ENCODE results near the gene NECAB3. TPM values are rescaled to one million over a fixed set of nuclear protein-coding genes. Genes with fewer than 3 reads are reported as not detected.

Gene NECAB3
- total and polyA plus RNA-seq, 3 experiments from 2014 or later: 2.7 to 20.6 (median 19.0) TPM

DNA sequence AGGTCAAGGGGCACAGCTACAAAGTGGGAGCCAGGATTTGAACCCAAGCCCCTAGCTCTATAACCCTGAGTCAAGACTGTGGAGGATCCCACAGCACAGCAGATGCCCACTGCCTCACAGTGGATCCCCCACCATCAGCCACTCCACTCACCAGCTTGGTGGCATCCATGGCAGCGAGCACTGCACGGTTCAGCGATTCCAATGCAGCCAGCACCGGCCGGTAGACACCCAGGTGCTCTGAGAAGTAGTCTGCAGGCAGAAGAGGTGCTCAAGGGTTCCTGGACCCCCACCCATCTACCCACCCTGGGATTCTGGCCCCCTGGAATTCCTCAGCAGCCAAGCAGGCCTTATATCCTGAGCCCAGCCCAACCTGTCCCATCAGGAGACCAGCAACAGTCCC, 5.0 kb downstream of the NECAB3 start:
- no peaks in the 10 kb centered on the region for H3K9me3 ChIP-seq (ENCODE audit: low read length)
- Mint-ChIP-seq H3K4me1 (peaks cover 31 to 52% (median 42%) of the 10 kb centered on the region in 3 donors), H3K9me3 (no peaks in the 10 kb centered on the region), H3K36me3 (peaks cover 0 to 7% (median 0%) of the 10 kb centered on the region in 3 donors), H3K27me3 (no peaks in the 10 kb centered on the region), H3K4me3 (peak overlapping the region in 1 of 7 donors; percentile 87), H3K27ac (peak overlapping the region in 2 of 8 donors; percentile 26 to 68)
- H3K27me3 ChIP-seq (ENCODE audit: insufficient read depth, low read length, poor library complexity, severe bottlenecking): no peaks in the 10 kb centered on the region
- H3K4me1 ChIP-seq (ENCODE audit: insufficient read depth, low read length): peaks cover 32% of the 10 kb centered on the region
- DNase-seq: no peak
- no peak overlapping the region for H3K4me3 ChIP-seq (ENCODE audit: low read length)
- H3K36me3 ChIP-seq (ENCODE audit: insufficient read depth, low read length): no peaks in the 10 kb centered on the region
- no peak overlapping the region for H3K27ac ChIP-seq (ENCODE audit: low read depth, low read length)
- CTCF ChIA-PET: interaction anchor here (1.4 to 7.2 kb wide), 12 partner anchors 12 to 268 kb away, joined by 3 to 103 read pairs (median 14); partner anchors contain the start of genes CBFA2T2, CDK5RAP1, PXMP4 and ZNF341
- POLR2A ChIA-PET: interaction anchor here (0.5 to 4.4 kb wide), 2 partner anchors 9 to 61 kb away, joined by 4 to 24 read pairs; no protein-coding TSS in a partner anchor

DNA sequence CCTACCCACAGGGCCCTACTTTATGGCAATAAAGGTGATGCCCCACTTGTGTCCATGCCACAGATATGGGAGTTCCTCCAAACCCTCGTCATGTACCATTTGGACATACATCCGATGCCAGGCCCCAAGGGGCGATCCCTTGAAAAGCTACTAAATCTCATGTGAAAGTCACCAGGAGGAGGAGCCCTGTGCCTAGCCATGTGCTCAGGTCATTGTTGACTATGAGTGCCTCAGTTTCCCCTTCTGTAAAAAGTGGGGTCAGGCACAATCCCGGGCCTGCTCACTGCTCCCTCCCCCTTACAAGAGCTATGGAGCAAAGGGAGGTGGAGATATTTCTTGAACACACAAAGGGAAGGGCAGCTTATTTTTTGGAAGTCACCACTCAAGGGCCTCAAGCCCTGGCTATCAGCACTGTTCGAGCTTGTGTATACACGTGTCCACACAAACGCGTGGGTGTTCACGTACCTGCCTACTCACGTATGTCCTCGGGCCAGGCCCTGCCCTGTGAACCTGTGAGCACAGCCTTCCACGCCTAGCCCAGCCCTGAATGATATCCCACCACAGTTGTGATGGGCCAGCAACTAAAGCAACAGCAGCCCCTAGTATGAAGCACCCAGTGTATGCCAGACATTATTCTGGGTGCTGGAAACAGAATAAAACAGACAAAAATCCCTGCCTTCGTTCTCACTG, 5.6 kb downstream of the NECAB3 start:
- H3K27ac Mint-ChIP-seq: peak overlapping the region in 6 of 8 donors; percentile 21 to 68 (median 56)

DNA sequence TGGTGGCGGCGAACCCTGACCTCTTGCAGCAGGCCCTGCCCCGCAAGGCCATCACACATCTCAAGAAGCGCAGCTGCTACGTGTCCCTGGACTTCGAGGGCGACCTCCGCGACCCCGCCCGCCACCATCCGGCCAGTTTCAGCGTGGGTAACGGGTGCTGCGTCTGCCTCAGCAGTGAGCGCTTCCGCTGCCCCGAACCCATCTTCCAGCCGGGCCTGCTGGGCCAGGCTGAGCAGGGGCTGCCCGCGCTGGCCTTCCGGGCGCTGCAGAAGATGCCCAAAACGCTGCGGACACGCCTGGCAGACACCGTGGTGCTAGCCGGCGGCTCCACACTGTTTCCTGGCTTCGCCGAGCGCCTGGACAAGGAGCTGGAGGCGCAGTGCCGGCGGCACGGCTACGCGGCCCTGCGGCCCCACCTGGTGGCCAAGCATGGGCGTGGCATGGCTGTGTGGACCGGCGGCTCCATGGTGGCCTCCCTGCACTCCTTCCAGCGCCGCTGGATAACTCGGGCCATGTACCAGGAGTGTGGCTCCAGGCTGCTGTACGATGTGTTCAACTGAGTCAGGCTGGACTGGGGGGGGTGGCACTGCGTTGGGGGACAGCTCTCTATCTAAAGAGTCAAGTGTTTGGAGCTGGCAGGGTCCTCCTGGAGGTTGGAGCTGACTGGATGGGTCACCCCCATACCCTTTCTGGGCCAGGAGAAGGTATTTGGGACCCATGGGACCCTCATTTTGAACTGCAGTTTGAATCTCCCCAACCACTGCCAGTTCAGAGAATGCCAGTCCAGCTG, 6.4 kb downstream of the NECAB3 start:
- Histone ChIP-seq H3K36me3 (ENCODE audit: insufficient read depth, low read length) (no peaks in the 10 kb centered on the region), H3K4me3 (ENCODE audit: low read length) (peak overlapping the region; percentile 77), H3K27ac (ENCODE audit: low read depth, low read length) (no peak overlapping the region), H3K9me3 (ENCODE audit: low read length) (no peaks in the 10 kb centered on the region), H3K4me1 (ENCODE audit: insufficient read depth, low read length) (peaks cover 30% of the 10 kb centered on the region), H3K27me3 (ENCODE audit: insufficient read depth, low read length, poor library complexity, severe bottlenecking) (no peaks in the 10 kb centered on the region)
- DNase-seq: peak; percentile 71 to 82 (median 76)
- peak overlapping the region; percentile 69 to 94 (median 80) for H3K4me3 Mint-ChIP-seq
- no peaks in the 10 kb centered on the region for H3K27me3 Mint-ChIP-seq
- H3K27ac Mint-ChIP-seq: peak overlapping the region in 7 of 8 donors; percentile 21 to 84 (median 57)
- peaks cover 29 to 53% (median 40%) of the 10 kb centered on the region in 3 donors for H3K4me1 Mint-ChIP-seq
- H3K9me3 Mint-ChIP-seq: no peaks in the 10 kb centered on the region
- ChIA-PET CTCF (interaction anchor here (0.7 to 7.2 kb wide), 43 partner anchors 8 to 409 kb away, joined by 3 to 103 read pairs (median 4); partner anchors contain the start of genes CBFA2T2, CDK5RAP1, E2F1 and PXMP4), POLR2A (interaction anchor here (0.6 to 4.4 kb wide), 10 partner anchors 11 to 877 kb away, joined by 3 to 24 read pairs (median 5); partner anchors contain the start of genes CBFA2T2, SNTA1 and ZNF341)
- peaks cover 0 to 5% (median 0%) of the 10 kb centered on the region in 3 donors for H3K36me3 Mint-ChIP-seq

More for the DNA sequence above, 5.6 kb downstream of the NECAB3 start:
- no peak for DNase-seq
- Histone ChIP-seq H3K9me3 (ENCODE audit: low read length) (no peaks in the 10 kb centered on the region), H3K36me3 (ENCODE audit: insufficient read depth, low read length) (no peaks in the 10 kb centered on the region), H3K27ac (ENCODE audit: low read depth, low read length) (no peak overlapping the region), H3K4me1 (ENCODE audit: insufficient read depth, low read length) (peaks cover 34% of the 10 kb centered on the region), H3K27me3 (ENCODE audit: insufficient read depth, low read length, poor library complexity, severe bottlenecking) (no peaks in the 10 kb centered on the region), H3K4me3 (ENCODE audit: low read length) (no peak overlapping the region)
- no peaks in the 10 kb centered on the region for H3K27me3 Mint-ChIP-seq
- H3K4me1 Mint-ChIP-seq: peaks cover 33 to 54% (median 41%) of the 10 kb centered on the region in 3 donors
- H3K4me3 Mint-ChIP-seq: peak overlapping the region; percentile 35 to 94 (median 80)
- ChIA-PET POLR2A (interaction anchor here (0.6 to 4.4 kb wide), 7 partner anchors 10 to 878 kb away, joined by 3 to 24 read pairs (median 5); partner anchors contain the start of genes CBFA2T2 and SNTA1), CTCF (interaction anchor here (0.7 to 7.2 kb wide), 32 partner anchors 13 to 404 kb away, joined by 3 to 103 read pairs (median 5); partner anchors contain the start of genes CBFA2T2, CDK5RAP1, E2F1 and PXMP4)
- no peaks in the 10 kb centered on the region for H3K9me3 Mint-ChIP-seq
- H3K36me3 Mint-ChIP-seq: peaks cover 0 to 5% (median 0%) of the 10 kb centered on the region in 3 donors

DNA sequence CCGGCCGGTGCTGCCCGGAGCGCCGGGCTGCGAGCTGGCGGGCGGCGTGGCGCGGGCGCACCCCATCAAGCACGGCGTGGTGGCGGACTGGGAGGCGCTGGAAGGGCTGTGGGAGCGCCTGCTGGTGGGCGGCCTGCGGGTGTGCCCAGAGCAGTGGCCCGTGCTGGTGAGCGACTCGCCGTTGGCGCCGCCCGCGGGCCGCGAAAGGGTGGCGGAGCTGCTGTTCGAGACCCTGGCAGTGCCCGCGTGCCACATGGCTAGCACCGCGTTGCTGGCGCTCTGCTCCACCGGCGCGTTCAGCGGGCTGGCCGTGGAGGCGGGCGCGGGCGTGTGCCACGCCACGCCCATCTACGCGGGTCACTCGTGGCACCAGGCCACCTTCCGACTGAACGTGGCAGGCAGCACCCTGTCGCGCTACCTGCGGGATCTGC, 7.0 kb downstream of the NECAB3 start:
- POLR2A ChIA-PET: interaction anchor here (0.7 to 4.4 kb wide), 11 partner anchors 11 to 224 kb away, joined by 3 to 24 read pairs (median 5); partner anchors contain the start of genes CBFA2T2, SNTA1 and ZNF341
- Mint-ChIP-seq H3K36me3 (peaks cover 0 to 5% (median 0%) of the 10 kb centered on the region in 3 donors), H3K27ac (peak overlapping the region in 5 of 8 donors; percentile 15 to 75 (median 45)), H3K4me1 (peaks cover 32 to 50% (median 41%) of the 10 kb centered on the region in 3 donors), H3K9me3 (no peaks in the 10 kb centered on the region), H3K4me3 (peak overlapping the region; percentile 69 to 94 (median 80)), H3K27me3 (no peaks in the 10 kb centered on the region)
- H3K36me3 ChIP-seq (ENCODE audit: insufficient read depth, low read length): no peaks in the 10 kb centered on the region
- no peaks in the 10 kb centered on the region for H3K9me3 ChIP-seq (ENCODE audit: low read length)
- H3K4me1 ChIP-seq (ENCODE audit: insufficient read depth, low read length): peaks cover 33% of the 10 kb centered on the region
- DNase-seq: peak; percentile 34 to 72 (median 41)
- CTCF ChIA-PET: interaction anchor here (0.6 to 7.2 kb wide), 37 partner anchors 7 to 266 kb away, joined by 3 to 103 read pairs (median 4); partner anchors contain the start of genes CBFA2T2, CDK5RAP1, E2F1 and PXMP4
- H3K4me3 ChIP-seq (ENCODE audit: low read length): peak overlapping the region; percentile 77
- H3K27ac ChIP-seq (ENCODE audit: low read depth, low read length): peak overlapping the region; percentile 43
- H3K27me3 ChIP-seq (ENCODE audit: insufficient read depth, low read length, poor library complexity, severe bottlenecking): no peaks in the 10 kb centered on the region

DNA sequence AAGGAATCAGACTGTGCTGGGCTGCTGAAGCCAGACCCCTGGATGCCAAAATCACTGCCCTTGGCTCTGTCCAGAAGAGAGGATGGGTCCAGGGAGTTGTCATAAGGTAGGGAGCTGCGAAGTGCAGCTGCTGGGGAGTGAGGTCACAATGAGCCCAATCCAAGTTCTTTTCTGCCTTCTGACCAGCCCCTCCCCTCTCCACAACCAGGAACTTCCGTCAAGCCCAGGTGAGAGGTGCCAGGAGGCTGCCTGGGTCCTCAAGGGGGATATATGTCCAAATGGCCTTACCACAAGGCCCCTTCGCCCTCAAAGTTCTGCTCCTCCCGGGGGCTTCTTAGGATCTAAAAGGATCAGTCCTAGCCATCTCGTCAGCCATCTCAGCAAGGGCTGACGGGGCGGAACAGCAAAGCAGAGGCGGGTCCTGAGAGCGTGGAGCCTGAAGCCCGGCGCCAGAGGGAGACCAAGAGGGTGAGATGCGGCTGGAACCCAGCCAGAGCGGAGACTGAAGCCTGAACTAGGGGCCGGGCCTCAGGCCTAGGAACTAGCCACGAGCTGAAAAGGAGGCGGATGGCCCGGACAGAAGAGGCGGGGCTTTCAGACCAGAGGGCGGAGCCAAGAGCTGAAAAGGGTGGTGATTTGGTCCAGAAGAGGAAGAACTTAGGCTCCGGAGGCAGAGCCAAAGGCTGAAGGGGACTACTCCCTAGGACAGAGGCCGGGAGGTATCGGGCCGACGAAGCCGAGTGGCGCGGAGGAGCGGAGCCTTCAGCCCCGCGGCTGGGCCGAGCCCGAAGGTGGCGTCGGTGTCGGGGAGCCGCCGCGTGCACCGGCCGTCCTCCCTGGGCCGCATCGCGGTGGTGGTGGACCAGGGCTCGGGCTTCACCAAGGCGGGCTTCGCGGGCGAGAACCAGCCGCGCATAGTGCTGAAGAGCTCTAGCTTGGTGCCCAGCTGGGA, 7.7 kb downstream of the NECAB3 start, which contains the start of gene ACTL10:
TSS of gene ACTL10 (plus strand) at position 651 of the 952 bp plus-strand sequence. CDS start 555 bp downstream, outside the sequence.
- peaks cover 34 to 54% (median 37%) of the 10 kb centered on the region in 3 donors for H3K4me1 Mint-ChIP-seq
- DNase-seq: peak; percentile 52 to 88 (median 72)

DNA sequence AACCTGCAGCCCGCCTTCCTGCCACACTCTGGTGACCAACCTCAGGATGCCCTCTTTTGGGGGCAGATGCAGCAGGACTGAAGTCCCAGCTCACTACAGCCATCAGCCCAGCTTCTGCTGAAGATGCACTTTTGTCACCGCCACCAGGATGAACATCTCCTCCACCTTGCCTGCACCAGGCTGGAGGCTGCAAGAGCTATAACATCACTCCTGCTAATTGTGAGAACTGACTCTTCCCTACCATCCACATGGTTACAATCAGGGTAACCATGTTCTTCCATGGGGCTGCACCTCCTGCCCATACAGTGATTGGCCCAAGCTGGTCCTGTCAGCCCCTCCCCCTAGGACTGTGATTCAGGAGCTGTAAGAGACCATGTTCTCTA, 9.5 kb downstream of the NECAB3 start:
- no peak overlapping the region for H3K4me3 ChIP-seq (ENCODE audit: low read length)
- no peaks in the 10 kb centered on the region for H3K27me3 ChIP-seq (ENCODE audit: insufficient read depth, low read length, poor library complexity, severe bottlenecking)
- peaks cover 33% of the 10 kb centered on the region for H3K4me1 ChIP-seq (ENCODE audit: insufficient read depth, low read length)
- no peaks in the 10 kb centered on the region for H3K9me3 Mint-ChIP-seq
- DNase-seq: no peak
- H3K27ac ChIP-seq (ENCODE audit: low read depth, low read length): peak overlapping the region; percentile 89
- H3K9me3 ChIP-seq (ENCODE audit: low read length): no peaks in the 10 kb centered on the region
- ChIA-PET CTCF (interaction anchor here (0.7 to 7.2 kb wide), 9 partner anchors 12 to 222 kb away, joined by 3 to 87 read pairs (median 5); partner anchors contain the start of genes CBFA2T2 and SNTA1), POLR2A (interaction anchor here (1.1 to 2.8 kb wide), 3 partner anchors 175 to 448 kb away, joined by 3 to 16 read pairs (median 7); partner anchors contain the start of genes CBFA2T2, EIF2S2 and SNTA1)
- H3K4me3 Mint-ChIP-seq: peak overlapping the region; percentile 81 to 93 (median 85)
- H3K27me3 Mint-ChIP-seq: no peaks in the 10 kb centered on the region
- no peaks in the 10 kb centered on the region for H3K36me3 ChIP-seq (ENCODE audit: insufficient read depth, low read length)
- H3K36me3 Mint-ChIP-seq: peaks cover 0 to 5% (median 0%) of the 10 kb centered on the region in 3 donors
- H3K4me1 Mint-ChIP-seq: peaks cover 34 to 54% (median 37%) of the 10 kb centered on the region in 3 donors
- H3K27ac Mint-ChIP-seq: peak overlapping the region; percentile 89 to 97 (median 94)

More for the DNA sequence above, 7.7 kb downstream of the NECAB3 start, which contains the start of gene ACTL10:
- peak within 1 kb of the TSS; percentile 90 to 97 (median 94) for H3K27ac Mint-ChIP-seq
- peaks cover 0 to 5% (median 0%) of the 10 kb centered on the region in 3 donors for H3K36me3 Mint-ChIP-seq
- peak within 1 kb of the TSS; percentile 88 to 96 (median 94) for H3K4me3 Mint-ChIP-seq
- Histone ChIP-seq H3K36me3 (ENCODE audit: insufficient read depth, low read length) (no peaks in the 10 kb centered on the region), H3K9me3 (ENCODE audit: low read length) (no peaks in the 10 kb centered on the region), H3K4me3 (ENCODE audit: low read length) (peak within 1 kb of the TSS; percentile 77), H3K27ac (ENCODE audit: low read depth, low read length) (peak within 1 kb of the TSS; percentile 43), H3K27me3 (ENCODE audit: insufficient read depth, low read length, poor library complexity, severe bottlenecking) (no peaks in the 10 kb centered on the region), H3K4me1 (ENCODE audit: insufficient read depth, low read length) (peaks cover 33% of the 10 kb centered on the region)
- no peaks in the 10 kb centered on the region for H3K9me3 Mint-ChIP-seq
- H3K27me3 Mint-ChIP-seq: no peaks in the 10 kb centered on the region
- ChIA-PET POLR2A (interaction anchor here (0.5 to 4.4 kb wide), 10 partner anchors 12 to 223 kb away, joined by 3 to 24 read pairs (median 4); partner anchors contain the start of genes CBFA2T2, SNTA1 and ZNF341), CTCF (interaction anchor here (0.6 to 7.2 kb wide), 25 partner anchors 8 to 265 kb away, joined by 3 to 103 read pairs (median 5); partner anchors contain the start of genes CBFA2T2, CDK5RAP1, E2F1 and ZNF341)

Measured in CD8-positive, alpha-beta memory T cell (primary cell).